DMS 273 treated with DMSO at 0.1 percent for 48 hours (cell line): ENCODE results near the gene AUTS2.
A peak's percentile ranks its signal among the peaks of the same experiment; 100 is the strongest.

Experiments
- DNase-seq: peaks from one replicate; lab custom pipeline; 2025; lab: John Stamatoyannopoulos, UW

The AUTS2 gene

GRCh38 chr7:70657989-70658632 lies 1059.8 kb downstream of the AUTS2 start:
- no peak for DNase-seq

- no peak for DNase-seq
Observed at GRCh38 chr7:70659263-70659662, 1061.0 kb downstream of the AUTS2 start.

- DNase-seq = no peak
Observed at GRCh38 chr7:70660154-70660818, 1062.0 kb downstream of the AUTS2 start.

- DNase-seq = no peak
Observed at GRCh38 chr7:70660819-70661191, 1062.5 kb downstream of the AUTS2 start.

GRCh38 chr7:70663680-70664079 lies 1065.4 kb downstream of the AUTS2 start:
- DNase-seq = no peak

GRCh38 chr7:70665997-70666396 lies 1067.7 kb downstream of the AUTS2 start:
- DNase-seq = no peak

GRCh38 chr7:70667406-70667805 lies 1069.1 kb downstream of the AUTS2 start:
- DNase-seq = no peak

GRCh38 chr7:70668606-70669358 lies 1070.5 kb downstream of the AUTS2 start:
- no peak for DNase-seq

- DNase-seq = no peak
Observed at GRCh38 chr7:70669854-70670253, 1071.6 kb downstream of the AUTS2 start.

GRCh38 chr7:70670288-70670687 lies 1072.0 kb downstream of the AUTS2 start:
- no peak for DNase-seq

GRCh38 chr7:70673778-70674570 lies 1075.7 kb downstream of the AUTS2 start:
- no peak for DNase-seq

GRCh38 chr7:70674571-70675010 lies 1076.3 kb downstream of the AUTS2 start:
- no peak for DNase-seq

- no peak for DNase-seq
Observed at GRCh38 chr7:70676243-70676642, 1078.0 kb downstream of the AUTS2 start.

GRCh38 chr7:70678621-70679251 lies 1080.5 kb downstream of the AUTS2 start:
- DNase-seq = peak; percentile 38

GRCh38 chr7:70679661-70680060 lies 1081.4 kb downstream of the AUTS2 start:
- no peak for DNase-seq

- no peak for DNase-seq
Observed at GRCh38 chr7:70680306-70680705, 1082.0 kb downstream of the AUTS2 start.

GRCh38 chr7:70680743-70681468 lies 1082.6 kb downstream of the AUTS2 start:
- peak; percentile 78 for DNase-seq

- peak; percentile 73 for DNase-seq
Observed at GRCh38 chr7:70681469-70682350, 1083.4 kb downstream of the AUTS2 start.

GRCh38 chr7:70684173-70684572 lies 1085.9 kb downstream of the AUTS2 start:
- no peak for DNase-seq

GRCh38 chr7:70693321-70693685 lies 1095.0 kb downstream of the AUTS2 start:
- no peak for DNase-seq
